ENCODE data around the gene CCDC201.

Gene CCDC201

GRCh38 chr7:45892407-45893035 lies 19.6 kb upstream of the CCDC201 start:
- no peak for DNase-seq

- no peak for DNase-seq
Measured at GRCh38 chr7:45891462-45892402, 18.9 kb upstream of the CCDC201 start.

GRCh38 chr7:45890902-45891461 lies 18.1 kb upstream of the CCDC201 start:
- DNase-seq: no peak

DNA sequence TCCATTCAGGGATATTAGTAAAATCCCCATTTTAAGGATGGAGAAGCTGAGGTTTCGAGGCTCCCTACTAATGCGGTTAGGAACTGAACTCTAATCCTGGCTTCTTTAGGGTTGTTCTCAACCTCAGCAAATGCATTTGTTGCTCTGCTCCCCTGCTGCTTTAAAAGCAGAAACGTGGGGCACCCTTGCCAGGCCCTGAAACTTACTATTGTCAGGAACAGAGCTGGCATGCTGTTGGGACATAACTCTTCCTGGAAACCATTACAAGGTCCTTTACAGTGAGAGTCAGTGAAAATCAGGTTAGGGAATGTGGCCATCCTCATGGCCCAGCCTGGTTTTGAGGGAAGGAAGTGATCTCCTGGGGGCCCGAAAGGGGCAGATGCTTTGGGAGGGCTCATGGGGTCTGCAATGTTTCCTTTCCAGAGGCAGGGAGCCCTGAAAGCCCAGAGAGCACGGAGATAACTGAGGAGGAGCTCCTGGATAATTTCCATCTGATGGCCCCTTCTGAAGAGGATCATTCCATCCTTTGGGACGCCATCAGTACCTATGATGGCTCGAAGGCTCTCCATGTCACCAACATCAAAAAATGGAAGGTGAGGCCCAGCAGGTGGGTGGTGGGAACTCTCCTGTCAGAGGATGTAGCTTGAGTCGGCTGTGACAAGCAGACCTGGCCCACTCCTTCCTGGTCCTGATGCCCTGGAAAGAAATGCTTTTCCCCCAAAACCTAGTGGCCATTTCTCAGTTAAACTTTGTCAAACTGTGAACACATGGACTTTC lies 17.4 kb upstream of the CCDC201 start:
- DNase-seq: no peak

- no peak for DNase-seq
Measured at GRCh38 chr7:45889367-45890067, 16.6 kb upstream of the CCDC201 start.

DNA sequence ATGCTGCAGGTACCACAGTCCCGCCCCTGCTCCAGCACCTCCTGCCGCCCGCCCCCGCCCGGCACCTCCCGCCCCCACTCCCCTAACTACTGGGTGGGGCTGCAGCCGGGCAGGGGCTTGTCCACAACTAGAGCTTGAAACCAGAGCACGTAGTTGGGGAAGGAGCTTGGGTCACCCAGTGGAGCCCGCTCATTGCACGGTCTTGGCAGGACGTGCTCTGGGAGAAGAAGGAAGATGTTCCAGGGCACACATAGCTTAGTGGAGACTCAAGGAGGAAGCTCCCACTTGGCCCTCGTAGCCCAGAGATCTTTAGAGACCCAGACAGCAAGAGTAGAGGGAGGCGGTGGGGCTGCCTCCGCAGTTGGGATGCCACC lies 16.1 kb upstream of the CCDC201 start:
- no peak for DNase-seq

DNA sequence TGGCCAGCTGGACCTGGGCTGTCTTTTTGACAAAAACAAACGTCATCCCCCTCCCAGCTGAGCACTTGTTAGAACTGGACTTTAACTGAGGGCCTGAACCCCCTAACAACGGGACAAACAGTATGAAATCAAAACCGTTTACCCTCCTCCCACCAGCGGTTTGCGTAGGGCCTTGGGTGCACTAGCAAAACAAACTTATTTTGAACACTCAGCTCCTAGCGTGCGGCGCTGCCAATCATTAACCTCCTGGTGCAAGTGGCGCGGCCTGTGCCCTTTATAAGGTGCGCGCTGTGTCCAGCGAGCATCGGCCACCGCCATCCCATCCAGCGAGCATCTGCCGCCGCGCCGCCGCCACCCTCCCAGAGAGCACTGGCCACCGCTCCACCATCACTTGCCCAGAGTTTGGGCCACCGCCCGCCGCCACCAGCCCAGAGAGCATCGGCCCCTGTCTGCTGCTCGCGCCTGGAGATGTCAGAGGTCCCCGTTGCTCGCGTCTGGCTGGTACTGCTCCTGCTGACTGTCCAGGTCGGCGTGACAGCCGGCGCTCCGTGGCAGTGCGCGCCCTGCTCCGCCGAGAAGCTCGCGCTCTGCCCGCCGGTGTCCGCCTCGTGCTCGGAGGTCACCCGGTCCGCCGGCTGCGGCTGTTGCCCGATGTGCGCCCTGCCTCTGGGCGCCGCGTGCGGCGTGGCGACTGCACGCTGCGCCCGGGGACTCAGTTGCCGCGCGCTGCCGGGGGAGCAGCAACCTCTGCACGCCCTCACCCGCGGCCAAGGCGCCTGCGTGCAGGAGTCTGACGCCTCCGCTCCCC lies 15.5 kb upstream of the CCDC201 start, which contains the start of gene IGFBP1:
TSS of gene IGFBP1 (plus strand) at position 304 of the 808 bp plus-strand sequence. CDS start at position 469, 165 bp downstream.
- DNase-seq: no peak

DNA sequence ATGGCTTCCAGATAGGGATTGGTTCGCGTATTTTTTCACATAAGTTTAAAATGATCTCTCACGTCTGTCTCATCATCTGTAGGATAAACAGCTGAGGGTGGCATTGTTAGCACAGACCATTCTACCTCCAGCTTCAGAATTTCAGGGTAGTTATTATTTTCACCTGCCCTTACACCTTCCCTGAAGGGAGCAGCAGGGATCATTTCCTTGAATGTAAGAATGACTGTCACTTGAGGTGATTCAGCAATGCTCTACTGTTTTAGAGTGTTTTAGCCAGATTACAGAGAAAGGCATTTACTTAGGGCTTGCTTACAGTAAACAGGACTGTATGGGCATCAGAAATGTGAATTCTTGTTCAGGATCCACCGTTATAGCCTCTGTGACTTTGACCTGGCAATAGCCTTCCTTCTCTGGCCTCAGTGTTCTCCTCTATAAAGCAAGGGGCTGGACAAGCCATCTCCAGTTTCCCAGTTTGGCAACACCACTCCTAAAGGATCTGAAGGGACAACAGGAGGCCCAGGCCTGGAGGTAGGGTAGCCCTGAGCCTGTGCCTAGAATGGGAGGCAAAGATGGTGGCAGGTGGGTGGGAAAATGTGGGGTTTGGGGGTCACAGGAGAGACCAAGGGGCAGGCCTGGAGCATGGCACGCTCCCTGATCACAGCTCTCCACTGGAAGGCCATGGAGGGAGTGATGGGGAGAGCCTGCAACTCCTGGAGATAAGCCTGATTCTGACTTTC lies 14.2 kb upstream of the CCDC201 start:
- DNase-seq: no peak

GRCh38 chr7:45885264-45885882 lies 12.5 kb upstream of the CCDC201 start:
- no peak for DNase-seq

DNA sequence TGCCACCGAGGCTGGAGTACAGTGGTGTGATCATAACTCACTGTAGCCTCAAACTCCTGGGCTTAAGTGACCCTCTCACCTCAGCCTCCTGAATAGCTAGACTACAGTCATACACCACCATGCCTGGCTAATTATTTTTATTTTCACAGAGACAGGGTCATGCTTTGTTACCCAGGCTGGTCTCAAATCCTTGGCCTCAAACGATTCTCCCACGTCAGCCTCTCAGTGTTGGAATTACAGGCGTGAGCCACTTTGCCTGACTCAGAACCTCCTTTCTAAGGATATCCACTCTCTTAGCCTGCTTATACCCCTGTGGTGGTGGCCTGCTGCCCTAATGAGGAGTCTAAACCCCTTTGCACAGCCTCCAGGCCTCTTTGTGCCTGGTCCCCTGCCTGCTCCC lies 11.3 kb upstream of the CCDC201 start:
- DNase-seq: no peak

DNA sequence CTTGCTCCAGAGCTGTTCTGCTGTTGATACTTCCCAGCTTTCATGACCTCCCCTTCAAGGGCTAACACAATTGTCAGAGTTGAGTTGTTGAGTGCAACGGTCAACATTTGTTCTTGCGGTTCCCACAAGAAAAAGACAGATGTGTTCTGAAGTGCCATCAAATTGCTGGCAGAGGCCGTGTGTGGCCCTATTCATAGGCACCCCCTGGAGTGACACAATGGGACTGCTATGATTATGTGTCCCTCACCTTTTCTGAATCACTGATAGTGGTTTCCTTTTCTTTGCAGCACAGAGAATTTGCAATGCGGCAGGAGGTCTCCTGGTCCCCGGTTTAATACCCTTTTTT lies 9.6 kb upstream of the CCDC201 start:
- no peak for DNase-seq

DNA sequence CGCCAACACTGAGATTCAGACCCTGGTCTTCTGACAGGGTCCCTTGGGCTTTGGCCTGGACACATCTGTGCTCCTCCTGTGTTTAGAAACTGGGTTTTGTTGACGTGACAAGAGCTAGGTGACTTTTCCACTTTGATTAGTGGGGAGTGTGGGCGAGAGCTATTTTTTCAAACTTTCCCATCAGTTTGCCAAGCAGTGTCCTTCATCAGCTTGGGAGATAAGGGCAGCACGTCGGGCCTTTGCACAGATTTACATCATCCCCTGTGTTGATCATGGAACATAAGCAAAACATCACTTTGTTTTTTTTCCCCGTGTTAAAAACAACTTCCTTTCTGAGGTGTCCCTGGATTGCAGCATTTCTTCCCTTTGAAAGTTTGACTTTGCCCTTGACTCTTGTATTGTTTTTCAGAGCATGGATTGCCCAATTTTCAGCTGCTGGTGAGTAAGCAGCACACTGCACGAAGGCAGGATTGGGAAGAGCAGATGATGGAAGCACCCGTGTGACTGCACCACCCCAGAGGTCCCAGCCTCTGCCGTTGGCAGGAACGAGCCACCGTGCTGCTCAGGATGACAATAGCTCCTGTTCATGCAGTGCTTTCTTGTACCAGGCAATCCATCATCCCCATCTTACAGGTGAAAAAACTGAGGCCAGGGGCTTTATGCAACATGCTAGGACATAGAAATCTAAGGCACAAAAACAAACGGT lies 9.0 kb upstream of the CCDC201 start:
- no peak for DNase-seq

- no peak for DNase-seq
Measured at GRCh38 chr7:45881280-45881758, 8.4 kb upstream of the CCDC201 start.

DNA sequence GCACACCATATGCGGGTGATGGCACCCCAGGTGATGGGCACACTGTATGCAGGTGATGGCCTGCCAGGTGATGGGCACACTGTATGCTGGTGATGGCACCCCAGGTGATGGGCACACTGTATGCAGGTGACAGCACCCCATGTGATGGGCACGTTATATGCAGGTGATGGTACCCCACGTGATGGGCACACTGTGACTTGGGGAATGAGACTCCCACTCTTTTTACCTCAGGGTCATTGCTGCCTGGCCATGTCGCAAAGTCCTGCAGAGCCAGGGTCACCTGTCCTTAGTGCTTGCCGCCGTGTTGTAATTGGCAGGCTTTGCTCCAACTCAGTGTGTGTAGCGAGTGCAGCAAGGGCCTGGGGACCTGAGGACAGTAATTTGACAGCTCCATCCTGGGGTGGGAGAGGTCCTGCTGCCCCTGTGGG lies 7.6 kb upstream of the CCDC201 start:
- DNase-seq: no peak

- no peak for DNase-seq
Measured at GRCh38 chr7:45878457-45879144, 5.7 kb upstream of the CCDC201 start.

GRCh38 chr7:45876519-45876918 lies 3.6 kb upstream of the CCDC201 start:
- DNase-seq: no peak

GRCh38 chr7:45874408-45875131 lies 1.7 kb upstream of the CCDC201 start:
- no peak for DNase-seq

GRCh38 chr7:45873355-45873754 lies 473 bp upstream of the CCDC201 start:
- no peak for DNase-seq

Data from activated CD8-positive, alpha-beta memory T cell treated with anti-CD3 and anti-CD28 coated beads for 24 hours (primary cell).